ENCODE results near the gene B4GALNT1.
"Not testable (repeated sequence)": the region's sequence is repeated elsewhere in the genome, so short reads cannot be mapped to it uniquely, and the experiment has no call there.

B4GALNT1 gene

GRCh38 chr12:57620245-57620935, 12.6 kb downstream of the B4GALNT1 start:
- no peak for DNase-seq

- DNase-seq, result peak in 1 of 2 donors; percentile 42
Observed at GRCh38 chr12:57619434-57620244, 13.4 kb downstream of the B4GALNT1 start.

GRCh38 chr12:57618966-57619433, 14.0 kb downstream of the B4GALNT1 start:
- no peak for DNase-seq

- DNase-seq, result not testable (repeated sequence)
Observed at GRCh38 chr12:57618431-57618830, 14.6 kb downstream of the B4GALNT1 start.

- no peak for DNase-seq
Observed at GRCh38 chr12:57617942-57618341, 15.1 kb downstream of the B4GALNT1 start.

- no peak for DNase-seq
Observed at GRCh38 chr12:57616383-57617101, 16.5 kb downstream of the B4GALNT1 start.

- DNase-seq, result no peak
Observed at GRCh38 chr12:57615637-57616036, 17.4 kb downstream of the B4GALNT1 start.

GRCh38 chr12:57614948-57615500, 18.0 kb downstream of the B4GALNT1 start:
- DNase-seq, result no peak

GRCh38 chr12:57614178-57614947, 18.6 kb downstream of the B4GALNT1 start:
- peak in 1 of 2 donors; percentile 45 for DNase-seq

- DNase-seq, result no peak
Observed at GRCh38 chr12:57613427-57614109, 19.4 kb downstream of the B4GALNT1 start.

- DNase-seq, result no peak
Observed at GRCh38 chr12:57612711-57613426, 20.1 kb downstream of the B4GALNT1 start.

GRCh38 chr12:57611827-57612710, 20.9 kb downstream of the B4GALNT1 start:
- DNase-seq, result no peak

GRCh38 chr12:57611108-57611826, 21.7 kb downstream of the B4GALNT1 start, which contains the start of gene ARHGEF25:
TSS of gene ARHGEF25 (plus strand) at chr12:57611435. CDS start at chr12:57611895, 460 bp downstream.
- peak; percentile 54 to 75 for DNase-seq

GRCh38 chr12:57610554-57611107, 22.4 kb downstream of the B4GALNT1 start:
- no peak for DNase-seq

- DNase-seq, result no peak
Observed at GRCh38 chr12:57609781-57610553, 23.0 kb downstream of the B4GALNT1 start.

GRCh38 chr12:57609101-57609780, 23.8 kb downstream of the B4GALNT1 start:
- no peak for DNase-seq

- no peak for DNase-seq
Observed at GRCh38 chr12:57607958-57608663, 24.9 kb downstream of the B4GALNT1 start.
